GM21423 (cell line): ENCODE measurements around the gene IL12RB1.
"Not testable (repeated sequence)": the region's sequence is repeated elsewhere in the genome, so short reads cannot be mapped to it uniquely, and the experiment has no call there.

Experiments used
- ATAC-seq: cut with Tn5 transposase; IDR thresholded peaks from one replicate; pipeline ENCODE4 v1.9.1; 2021; ENCODE audit warnings: mild to moderate bottlenecking, moderate library complexity; ENCODE audit not compliant: unreplicated experiment

Gene IL12RB1

GRCh38 chr19:18051887-18052286 lies 34.8 kb downstream of the IL12RB1 start:
- ATAC-seq = no peak

DNA sequence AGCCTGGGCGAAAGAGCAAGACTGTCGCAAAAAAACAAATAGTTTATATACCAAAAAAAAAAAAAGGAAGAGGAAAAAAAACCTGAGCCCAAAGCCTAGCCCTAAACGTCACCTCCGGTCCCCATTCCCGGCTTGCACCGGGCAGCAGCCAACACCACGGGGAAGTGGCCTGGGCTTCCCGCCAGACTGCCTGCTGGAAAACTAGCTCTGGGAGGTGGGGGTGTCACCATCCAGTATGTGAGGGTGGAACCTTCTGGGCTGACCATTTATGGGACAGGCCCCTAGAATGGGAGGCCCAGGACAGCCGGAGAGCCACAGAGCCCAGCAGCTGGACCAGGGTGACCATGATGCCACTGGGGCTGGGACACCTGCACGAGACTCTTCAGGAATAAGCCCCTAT lies 37.3 kb downstream of the IL12RB1 start:
- ATAC-seq = no peak

- ATAC-seq = no peak
Observed at GRCh38 chr19:18046059-18046718, 40.5 kb downstream of the IL12RB1 start.

DNA sequence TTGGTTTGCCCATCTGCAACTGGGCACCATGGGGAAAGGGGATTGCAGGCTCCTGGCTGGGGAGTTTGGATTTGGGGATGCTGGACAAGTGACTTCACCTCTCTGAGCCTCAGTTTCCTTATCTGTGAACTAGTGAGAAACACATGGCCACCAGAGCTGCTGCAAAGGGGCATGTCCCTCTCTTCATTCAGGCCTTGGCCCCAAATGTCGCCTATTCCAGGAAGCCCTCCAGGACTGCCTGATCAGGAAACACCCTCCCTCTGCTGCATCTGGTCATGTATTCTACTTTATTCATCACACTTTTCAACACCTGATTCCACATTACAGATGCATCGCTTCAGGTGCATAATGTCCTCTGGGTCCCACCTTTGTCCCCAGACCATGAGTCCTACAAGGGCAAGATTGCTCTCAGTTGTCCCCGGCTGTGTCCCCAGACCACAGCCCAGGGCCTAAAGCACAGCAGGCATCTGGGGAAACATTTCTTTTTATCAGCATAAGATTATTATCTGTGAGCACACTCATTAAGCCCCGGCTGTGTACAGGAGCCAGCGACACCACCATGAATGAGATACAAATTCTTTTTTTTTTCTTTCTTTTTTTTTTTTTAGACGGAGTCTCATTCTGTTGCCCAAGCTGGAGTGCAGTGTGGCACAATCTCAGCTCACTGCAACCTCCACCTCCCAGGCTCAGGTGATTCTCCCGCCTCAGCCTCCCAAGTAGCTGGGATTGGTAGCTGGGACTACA lies 41.3 kb downstream of the IL12RB1 start:
- no peak for ATAC-seq

- peak; percentile 93 for ATAC-seq
Observed at GRCh38 chr19:18044825-18045304, 41.9 kb downstream of the IL12RB1 start.

- no peak for ATAC-seq
Observed at GRCh38 chr19:18043676-18044075, 43.1 kb downstream of the IL12RB1 start.

GRCh38 chr19:18041054-18041453 lies 45.7 kb downstream of the IL12RB1 start:
- ATAC-seq = no peak

GRCh38 chr19:18032102-18032501 lies 54.6 kb downstream of the IL12RB1 start:
- not testable (repeated sequence) for ATAC-seq

DNA sequence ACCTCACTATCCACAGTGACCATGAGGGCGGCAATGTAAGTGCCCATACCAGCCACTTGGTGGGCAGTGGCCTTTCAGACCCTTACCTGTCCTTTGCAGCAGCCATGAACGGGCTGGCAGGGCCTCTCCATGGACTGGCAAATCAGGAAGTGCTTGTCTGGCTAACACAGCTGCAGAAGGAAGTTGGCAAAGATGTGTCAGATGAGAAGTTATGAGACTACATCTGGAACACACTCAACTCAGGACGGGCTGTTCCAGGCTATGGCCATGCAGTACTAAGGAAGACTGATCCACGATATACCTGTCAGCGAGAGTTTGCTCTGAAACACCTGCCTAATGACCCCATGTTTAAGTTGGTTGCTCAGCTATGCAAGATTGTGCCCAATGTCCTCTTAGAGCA lies 55.3 kb downstream of the IL12RB1 start:
- ATAC-seq = not testable (repeated sequence)

DNA sequence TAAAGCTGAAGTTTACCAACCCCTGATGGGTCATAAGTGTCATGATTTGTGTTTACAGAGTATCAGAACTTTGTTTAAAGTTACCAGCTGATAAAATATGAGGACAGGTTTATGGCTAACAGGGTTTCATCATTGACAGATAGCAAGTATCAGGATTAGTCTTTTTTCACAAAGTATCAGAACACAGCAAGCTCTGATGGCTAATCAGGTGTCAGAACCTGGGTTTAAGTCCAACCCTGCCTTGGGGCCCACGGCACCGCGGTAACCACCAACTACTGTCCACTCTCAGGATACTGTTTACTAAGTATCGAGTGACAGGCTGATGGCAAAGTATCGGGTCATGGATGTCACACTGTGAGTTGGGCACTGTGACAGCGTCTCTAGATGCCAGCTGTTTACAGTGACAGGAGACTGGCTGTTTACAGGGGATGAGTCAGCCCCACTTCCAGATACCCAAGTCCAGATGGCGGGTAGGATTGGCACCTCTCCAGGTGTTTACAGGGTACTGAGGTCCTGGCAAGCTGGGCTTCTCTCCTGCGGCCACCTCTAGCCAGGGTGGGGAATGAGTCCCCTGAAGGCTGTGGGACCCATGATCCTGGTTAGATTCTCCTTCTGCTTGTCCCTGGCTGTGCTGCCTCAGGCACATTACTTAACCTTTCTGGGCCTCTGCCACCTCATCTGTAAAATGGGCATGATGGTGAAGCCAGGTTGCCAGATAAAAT lies 57.0 kb downstream of the IL12RB1 start:
- no peak for ATAC-seq

- no peak for ATAC-seq
Observed at GRCh38 chr19:18027151-18027550, 59.6 kb downstream of the IL12RB1 start.

GRCh38 chr19:18023622-18024251 lies 63.0 kb downstream of the IL12RB1 start:
- ATAC-seq = no peak

DNA sequence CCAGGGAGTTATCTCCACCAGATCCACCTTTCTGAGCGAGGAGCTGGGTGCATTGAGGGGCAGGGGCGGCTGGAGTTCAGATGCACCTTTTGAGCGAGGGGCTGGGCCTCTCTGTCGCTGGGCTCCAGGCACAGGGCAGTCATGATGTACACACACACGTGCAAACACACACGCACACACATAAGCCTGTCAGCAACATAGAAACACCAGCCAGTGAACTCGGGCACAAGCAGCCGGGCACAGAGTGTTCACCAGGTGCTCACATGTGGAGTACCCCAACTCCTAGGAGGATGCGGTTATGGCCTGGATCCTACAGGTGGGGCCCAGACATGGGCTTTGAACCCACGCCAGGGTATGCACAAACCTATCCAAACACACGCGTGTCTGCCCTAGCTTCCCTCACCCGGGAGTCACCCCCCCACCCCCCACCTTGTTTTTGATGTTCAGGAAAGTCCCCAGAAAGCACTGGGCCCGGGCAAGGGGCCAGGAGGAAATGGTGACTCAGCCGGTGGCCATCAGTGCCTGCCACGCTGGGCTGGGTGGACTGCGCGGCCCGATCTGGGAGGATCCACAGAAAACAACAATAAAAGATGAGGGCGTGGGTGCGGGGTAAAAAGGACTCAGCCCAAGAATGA lies 65.5 kb downstream of the IL12RB1 start:
- no peak for ATAC-seq

DNA sequence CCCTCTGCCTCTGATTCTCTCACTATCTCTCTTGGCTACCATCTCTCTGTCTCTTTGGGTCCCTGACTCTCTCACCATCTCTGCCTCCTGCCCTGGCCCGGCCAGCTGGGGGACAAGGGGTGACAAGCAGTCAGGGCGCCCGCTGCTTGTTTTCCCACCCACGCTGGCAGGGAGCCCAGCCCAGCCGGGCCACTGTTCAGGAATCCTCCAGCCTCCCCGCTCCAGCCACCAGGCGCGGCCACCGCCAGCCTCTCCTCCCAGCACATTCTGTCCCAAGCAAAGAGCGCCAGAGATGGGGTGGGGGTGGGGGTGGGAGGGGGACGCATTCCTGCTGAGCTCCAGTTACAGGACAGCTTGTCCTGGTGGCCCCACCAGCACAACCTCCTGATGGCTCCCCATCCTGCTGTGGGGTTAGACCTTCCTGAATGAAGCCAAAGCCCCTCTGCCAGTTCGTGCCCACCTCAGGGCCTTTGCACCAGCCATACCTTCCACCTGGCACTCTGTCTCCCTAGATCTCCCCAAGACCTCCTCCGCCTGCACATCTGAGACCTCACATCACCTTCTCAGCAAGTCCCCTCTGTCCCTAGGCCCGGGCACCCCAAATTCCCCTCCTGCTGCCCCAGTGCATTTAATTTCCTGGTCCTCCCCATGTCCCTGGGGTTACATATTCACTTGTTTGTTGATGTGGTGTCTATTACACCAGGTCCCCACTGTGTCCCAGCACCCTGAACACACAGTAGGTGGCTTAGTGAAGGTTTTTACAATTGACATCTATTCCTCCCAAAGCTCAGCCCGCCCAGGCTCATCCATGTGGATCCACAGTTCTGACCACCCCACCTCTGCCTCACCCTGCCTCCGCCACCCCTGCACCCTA lies 66.3 kb downstream of the IL12RB1 start:
- no peak for ATAC-seq

DNA sequence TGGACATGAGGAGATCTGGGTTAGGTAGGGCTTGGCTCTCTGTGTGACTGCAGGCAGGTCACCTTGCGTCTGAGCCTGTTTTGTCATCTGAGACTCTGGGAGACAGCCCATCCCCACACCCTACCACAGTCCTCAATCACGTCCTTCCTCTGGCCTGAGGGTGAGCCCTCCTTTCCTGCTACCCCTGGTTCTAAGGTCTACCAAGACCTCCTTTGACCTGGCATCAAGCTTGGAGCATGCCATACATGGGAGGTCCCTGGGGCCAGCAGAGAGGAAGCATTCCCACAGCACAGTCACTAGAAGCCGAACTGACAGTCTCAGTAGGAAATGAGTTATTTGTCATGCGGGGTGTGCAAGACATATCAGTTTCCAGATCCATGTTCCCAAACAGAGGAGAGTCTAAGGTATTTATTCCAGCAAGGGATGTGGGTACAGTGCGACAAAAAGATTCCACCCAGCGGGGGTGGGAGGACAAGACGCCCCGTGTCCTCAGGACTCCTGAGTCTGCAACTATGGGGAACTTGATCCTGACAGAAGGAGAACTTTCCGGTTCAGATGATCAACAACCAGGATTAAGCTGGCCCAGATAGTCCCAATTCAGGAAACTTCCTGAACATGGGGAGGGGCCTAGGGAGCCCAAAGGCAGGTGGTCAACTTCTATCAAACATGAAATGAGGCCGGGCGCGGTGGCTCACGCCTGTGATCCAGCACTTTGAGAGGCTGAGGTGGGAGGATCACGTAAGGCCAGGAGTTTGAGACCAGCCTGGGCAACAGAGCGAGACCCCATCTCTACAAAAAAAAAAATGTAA lies 69.3 kb downstream of the IL12RB1 start:
- no peak for ATAC-seq

DNA sequence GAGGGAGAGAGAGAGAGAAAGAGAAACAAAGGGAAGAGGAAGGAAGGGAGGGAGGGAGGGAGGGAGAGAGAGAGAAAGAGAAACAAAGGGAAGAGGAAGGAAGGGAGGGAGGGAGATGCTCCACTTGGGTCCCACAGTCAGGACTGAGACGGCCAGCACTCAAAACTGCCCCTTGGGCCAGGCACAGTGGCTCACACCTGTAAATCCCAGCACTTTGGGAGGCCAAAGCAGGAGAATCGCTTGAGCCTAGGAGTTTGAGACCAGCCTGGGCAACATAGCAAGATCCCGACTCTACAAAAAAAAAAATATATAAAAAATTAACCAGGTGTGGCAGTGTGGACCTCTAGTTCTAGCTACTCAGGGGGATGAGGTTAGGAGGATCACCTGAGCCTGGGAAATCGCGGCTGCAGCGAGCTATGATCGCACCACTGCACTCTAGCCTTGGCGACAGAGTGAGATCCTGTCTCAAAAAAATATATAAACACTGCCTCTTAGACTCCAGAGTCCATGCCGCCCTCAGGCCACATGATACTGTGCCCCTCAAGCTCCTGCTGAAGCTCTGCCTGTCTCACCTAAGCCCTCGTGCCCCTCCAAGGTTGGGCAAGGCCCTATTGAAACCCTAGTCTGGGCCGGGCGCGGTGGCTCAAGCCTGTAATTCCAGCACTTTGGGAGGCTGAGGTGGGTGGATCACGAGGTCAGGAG lies 70.4 kb downstream of the IL12RB1 start:
- no peak for ATAC-seq

DNA sequence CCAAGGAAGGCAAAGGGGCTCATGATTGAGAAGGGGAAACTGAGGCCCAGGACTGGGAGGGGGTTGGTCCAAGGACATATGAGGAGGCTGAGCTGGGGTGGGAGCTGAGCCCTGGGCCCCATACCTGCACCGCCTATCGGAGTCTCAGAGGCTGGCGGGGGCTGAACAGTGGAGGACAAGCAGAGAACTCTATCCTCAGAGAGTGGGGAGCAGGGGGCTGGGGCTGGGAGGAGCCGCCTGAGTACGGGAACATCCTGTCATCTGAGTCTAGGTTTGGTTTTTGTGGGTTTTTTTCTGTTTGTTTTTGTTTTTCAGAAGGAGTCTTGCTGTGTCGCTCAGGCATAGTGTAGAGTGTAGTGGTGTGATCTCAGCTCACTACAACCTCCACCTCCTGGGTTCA lies 72.5 kb downstream of the IL12RB1 start:
- ATAC-seq = no peak
